ENCODE measurements around the gene NACC2.
A peak's percentile ranks its signal among the peaks of the same experiment; 100 is the strongest.
"Not testable (repeated sequence)": the region's sequence is repeated elsewhere in the genome, so short reads cannot be mapped to it uniquely, and the experiment has no call there.

NACC2 gene

DNA sequence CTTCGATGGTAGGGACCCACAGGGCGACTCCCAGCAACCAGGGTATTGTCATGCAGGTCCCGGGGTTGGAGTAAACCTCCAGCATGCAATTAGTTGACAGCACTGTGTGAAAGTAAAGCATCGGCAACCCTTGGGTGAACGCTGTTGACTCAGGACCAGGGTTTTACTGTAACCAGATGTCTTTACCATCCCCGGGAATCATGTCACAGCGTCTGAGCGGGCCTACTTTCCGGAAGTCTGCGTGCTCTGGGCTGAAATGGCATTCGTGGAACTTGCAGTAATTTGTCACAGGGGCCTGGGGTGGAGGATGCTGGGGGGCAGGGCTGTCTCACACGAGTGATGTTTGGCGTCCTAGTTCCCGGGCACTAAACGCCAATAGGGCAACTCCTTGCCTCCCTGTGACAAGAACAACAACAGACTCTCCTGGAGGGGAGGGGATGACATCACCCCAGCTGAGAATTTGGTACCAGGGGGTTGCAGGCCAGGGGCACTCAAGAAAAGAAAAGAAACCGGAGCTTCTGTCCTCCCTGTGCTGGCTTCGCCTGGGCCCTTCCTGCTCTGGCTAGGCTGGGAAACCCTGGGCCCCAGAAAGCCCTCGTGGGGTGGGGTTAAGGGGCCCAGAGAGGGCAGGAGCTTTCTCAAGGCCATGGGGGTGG lies 123.8 kb downstream of the NACC2 start:
- DNase-seq = no peak

GRCh38 chr9:135970128-135970815 lies 124.8 kb downstream of the NACC2 start:
- DNase-seq = no peak

DNA sequence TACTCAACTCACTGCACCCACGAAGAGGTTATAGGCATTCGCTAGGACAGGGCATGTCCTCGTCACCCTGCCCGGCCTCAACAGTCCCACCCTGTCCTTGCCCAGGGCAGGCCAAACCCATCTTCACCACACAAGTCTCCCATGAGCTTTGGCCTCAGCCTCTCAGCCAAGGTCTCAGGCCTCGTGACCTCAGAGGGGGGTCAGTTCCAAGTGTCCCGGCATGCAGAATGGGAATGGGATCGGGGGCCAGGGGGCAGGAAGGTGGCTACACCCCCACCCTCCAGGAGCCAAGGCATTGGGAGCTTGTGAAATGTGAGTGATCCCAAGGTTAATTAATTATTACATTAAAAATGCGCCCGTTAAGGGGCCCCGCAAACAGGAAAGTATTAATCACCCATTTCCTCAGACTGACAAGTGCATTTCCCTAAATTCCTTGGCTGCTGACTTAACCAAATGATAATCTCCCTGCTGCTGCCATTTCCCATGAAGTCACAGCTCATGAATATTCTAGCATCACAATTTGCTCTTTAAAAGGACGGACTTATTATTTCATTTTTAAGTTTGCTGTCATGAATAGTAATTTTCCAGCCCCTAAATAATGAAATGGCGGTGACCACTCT lies 125.9 kb downstream of the NACC2 start:
- no peak for DNase-seq

DNA sequence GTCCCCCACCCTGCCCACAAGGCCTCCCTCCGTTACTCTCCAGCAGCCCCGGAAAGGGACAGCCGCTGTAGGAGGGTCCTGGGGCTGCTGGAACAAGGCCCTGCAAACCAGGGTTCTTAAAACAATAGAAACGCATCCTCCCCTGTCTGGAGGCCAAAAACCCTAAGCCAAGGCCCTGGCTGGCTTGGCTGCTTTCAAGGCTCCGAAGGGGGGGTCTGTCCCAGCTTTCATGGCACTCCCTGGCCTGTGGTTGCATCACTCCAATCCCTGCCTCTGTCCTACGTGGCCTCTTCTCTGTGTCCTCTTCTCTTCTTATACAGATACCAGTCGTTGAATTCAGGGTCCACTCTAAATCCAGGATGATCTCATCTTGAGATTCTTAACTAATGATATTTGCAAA lies 126.5 kb downstream of the NACC2 start:
- DNase-seq = no peak

DNA sequence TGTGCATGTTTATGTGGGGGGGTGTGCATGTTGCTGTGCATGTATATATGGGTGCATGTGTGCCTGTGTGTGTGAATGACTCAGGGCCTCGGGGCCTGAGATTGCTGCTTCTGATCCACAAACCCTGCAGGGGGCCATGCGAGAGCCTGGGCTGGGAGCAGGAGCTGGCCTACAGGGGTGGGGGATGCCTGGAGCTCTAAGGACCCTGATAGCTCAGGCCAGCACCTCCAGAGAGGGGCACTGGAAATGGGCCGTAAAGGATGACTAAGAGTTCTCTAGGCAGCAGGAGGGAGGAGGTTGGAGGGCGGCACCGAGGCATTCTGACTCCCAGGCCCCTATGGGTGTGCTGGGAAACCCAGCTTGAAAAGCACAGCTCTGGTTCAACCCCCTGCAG lies 127.0 kb downstream of the NACC2 start:
- no peak for DNase-seq

- not testable (repeated sequence) for DNase-seq
Measured at GRCh38 chr9:135966916-135967260, 128.2 kb downstream of the NACC2 start.

- no peak for DNase-seq
Measured at GRCh38 chr9:135965124-135965756, 129.8 kb downstream of the NACC2 start.

DNA sequence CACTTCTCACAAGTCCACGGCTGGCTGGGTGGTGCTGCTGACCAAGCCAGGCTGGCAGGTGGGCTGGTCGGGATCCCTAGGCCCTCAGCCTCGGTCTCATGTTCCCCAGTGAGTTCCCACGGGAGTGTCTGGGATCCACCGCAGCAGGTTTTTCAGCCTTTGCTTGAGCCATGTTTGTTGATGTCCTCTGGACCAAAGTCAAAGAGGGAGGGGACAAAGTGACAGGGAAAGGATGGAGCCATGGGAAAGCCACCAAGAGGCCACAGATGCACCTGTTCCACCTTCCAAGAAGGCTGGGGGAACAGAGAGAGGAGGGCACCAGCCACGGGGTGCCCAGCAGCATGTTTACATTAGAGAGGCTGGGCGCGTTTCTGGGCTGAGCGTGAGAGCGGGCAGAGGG lies 131.2 kb downstream of the NACC2 start:
- DNase-seq = no peak

GRCh38 chr9:135963338-135963737 lies 131.8 kb downstream of the NACC2 start:
- DNase-seq = no peak

DNA sequence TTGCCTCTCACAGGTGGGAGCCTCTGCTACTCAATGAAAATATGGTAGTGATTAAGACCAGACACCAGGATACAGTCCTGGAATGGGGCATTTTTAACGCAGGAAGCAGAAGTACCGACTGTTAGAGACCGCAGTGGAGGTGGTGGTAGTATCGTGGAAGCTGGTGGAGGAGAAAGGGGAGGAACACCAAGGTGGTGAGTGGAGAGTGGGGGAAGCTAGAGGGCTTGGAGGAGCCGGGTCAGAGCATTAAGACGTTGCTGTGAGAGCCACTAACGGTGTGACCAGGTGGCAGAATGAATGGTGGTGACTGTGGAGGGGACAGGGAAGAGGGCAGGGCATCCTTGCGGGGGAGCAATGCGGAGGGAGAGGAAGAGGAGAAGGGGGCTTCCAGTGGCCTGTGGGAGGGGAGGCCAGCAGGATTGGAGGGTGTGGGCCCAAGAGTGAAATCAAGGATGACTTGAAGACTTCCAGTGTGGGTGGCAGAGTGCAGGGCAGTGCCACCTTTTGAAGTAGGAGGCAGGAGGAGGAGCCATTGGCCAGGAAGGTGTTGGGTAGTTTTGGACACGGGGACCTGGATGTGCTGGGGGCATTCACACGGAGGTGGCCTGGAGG lies 132.3 kb downstream of the NACC2 start:
- no peak for DNase-seq

DNA sequence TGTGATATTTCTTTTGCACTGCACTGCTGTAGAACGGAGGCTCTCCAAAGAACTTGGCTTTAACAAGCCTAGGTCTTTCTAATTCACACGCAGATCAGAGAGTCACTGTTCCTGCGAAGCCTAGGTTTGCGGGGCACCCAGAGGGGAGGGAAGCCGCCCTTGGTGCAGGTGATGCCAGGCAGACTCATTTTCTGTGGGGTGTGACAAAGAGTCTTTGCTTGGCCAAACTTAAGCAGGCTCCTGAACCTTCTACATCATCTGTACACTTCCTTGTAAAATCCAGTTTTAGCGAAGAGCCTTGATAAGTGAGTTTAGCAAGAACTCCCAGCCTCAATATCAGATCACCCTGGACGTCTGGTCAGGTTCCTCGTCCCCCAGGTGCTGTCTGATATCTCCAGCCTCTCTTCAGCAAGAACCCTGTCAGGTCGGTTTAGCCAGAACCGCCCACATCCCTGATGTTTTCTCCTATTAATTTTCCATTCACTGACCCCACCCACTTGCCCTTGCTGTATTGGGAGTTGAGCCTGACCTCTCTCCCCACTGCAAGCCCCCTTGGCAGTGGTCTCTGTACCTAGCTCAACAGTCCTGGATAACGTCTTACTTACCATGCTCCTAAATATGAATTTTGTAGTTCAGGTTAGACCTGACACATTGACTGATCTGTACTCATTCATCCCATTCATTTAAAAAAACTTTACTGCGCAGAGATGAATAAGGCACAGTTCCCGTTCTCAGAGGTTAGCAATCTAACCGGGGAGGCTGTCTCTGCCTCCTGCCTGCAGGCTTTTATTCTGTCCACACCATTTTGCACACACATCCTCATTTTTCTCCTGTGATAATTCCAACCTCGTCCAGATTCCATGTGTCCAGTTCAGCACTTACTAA lies 133.0 kb downstream of the NACC2 start:
- no peak for DNase-seq

DNA sequence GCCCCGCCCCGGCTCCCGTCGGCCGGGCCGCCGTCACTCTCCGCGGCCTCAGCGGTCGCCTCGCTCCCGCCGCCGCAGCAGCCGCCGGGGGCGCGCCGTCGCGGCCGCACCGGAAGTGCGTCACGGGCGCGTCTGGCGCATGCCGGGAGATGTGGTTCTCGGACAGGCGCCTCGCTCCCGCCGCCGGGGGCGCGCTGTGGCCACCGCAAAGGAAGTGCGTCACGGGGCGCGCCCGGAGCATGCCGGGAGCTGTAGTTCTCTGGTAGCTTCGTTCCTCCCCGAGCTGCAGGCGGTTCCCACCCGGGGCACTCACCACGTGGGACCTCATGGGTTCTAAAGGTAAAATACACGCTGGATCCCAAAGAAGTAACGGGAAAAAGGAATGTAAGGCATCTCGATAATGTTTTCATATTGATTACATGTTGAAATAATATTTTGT lies 133.8 kb downstream of the NACC2 start, which contains the start of gene UBAC1:
Gene UBAC1 (minus strand): TSS at position 97 of the 439 bp plus-strand sequence. CDS start 211 bp downstream, outside the sequence.
- peak; percentile 97 for DNase-seq

- peak; percentile 54 for DNase-seq
Measured at GRCh38 chr9:135960411-135961276, 134.4 kb downstream of the NACC2 start.

DNA sequence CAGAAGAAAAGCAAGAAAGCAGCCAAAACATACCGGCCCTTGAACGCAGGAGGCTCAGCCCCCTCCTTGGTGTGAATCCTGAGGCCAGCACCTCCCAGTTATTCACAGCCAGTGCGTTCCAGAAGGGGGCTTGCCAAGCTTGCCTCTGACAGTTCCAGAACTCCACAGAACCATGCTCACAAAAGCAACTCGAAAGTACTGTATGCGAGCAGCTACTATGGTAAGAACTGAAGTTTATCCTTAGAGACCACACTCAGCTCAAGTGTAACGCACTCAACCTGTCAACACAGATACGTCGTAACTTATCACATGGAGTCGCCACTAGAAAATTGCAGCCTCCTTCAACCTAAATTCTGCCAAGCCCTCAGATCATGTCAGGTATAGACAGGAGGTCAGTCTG lies 135.3 kb downstream of the NACC2 start:
- DNase-seq = no peak

GRCh38 chr9:135958485-135958884 lies 136.6 kb downstream of the NACC2 start:
- no peak for DNase-seq

DNA sequence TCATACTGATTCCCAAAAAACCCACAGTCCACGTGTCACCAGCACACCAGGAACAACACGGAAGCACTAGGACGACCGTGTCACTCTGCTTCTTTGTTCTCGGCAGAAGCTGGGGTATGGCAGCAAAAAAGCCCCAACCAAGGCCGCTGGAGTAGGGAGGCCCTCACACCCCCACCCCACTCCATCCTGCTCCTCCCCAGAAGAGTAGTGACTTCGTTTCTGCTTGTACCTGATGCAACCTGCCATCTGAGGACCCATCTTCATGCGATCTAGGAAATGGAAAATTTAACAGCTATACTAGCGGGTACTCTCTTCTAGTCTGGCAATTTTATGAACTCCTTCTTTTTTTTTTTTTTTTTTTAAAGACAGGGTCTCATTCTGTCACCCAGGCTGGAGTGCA lies 137.7 kb downstream of the NACC2 start:
- no peak for DNase-seq

GRCh38 chr9:135956802-135957174 lies 138.3 kb downstream of the NACC2 start:
- no peak for DNase-seq
